ENCODE results near the gene WDCP. TPM values are rescaled to one million over a fixed set of nuclear protein-coding genes. Genes with fewer than 3 reads are reported as not detected.
A peak's percentile ranks its signal among the peaks of the same experiment; 100 is the strongest.

WDCP gene
- total and polyA plus RNA-seq, 2 donors (not counting 3 experiments of a cell fraction or from before 2014, with no cell fraction given), result 9.6 to 15.4 TPM

- no TSS peak for BruUV-seq (replicated peaks)
- DNase-seq (ENCODE audit: low read depth, low spot score) (no peak), FAIRE-seq (peak; percentile 38)
- ChIA-PET CTCF (interaction anchor here (1.0 to 1.7 kb wide), 3 partner anchors 17 to 188 kb away, joined by 3 read pairs; no protein-coding TSS in a partner anchor), POLR2A (no interaction called here)
- no peaks in the 10 kb centered on the region for H3K79me2 ChIP-seq (ENCODE audit: control insufficient read depth, insufficient read depth, low read length)
- dilution Hi-C loops (cut with MboI; ENCODE audit: extremely low pct_ligation_motif_present, low sequenced_read_pairs), result no loop called here
- peak overlapping the region; percentile 30 for H2AFZ ChIP-seq (ENCODE audit: low read depth, low read length)
- no peaks in the 10 kb centered on the region for H3K27me3 ChIP-seq (ENCODE audit: control insufficient read depth in 2 of 2, insufficient read depth in 2 of 2, low read length in 2 of 2)
- peaks cover 27% of the 10 kb centered on the region for H3K4me1 ChIP-seq (ENCODE audit: control insufficient read depth, extremely low read depth, insufficient read depth, low read length)
- no peaks in the 10 kb centered on the region for H3K36me3 ChIP-seq (ENCODE audit: control insufficient read depth in 2 of 2, extremely low read depth in 1 of 2, insufficient read depth in 2 of 2, low read length in 2 of 2)
- H3K9me1 ChIP-seq (replicated peaks; ENCODE audit: control insufficient read depth, extremely low read depth, insufficient read depth, low read length), result no peaks in the 10 kb centered on the region
- H3K9me3 ChIP-seq (replicated peaks; ENCODE audit: control insufficient read depth, insufficient read depth, low read length), result no peaks in the 10 kb centered on the region
- H4K20me1 ChIP-seq (replicated peaks; ENCODE audit: control insufficient read depth, extremely low read depth, insufficient read depth, low read length), result no peaks in the 10 kb centered on the region
- intact Hi-C loops (cut with micrococcal nuclease), result no loop called here
- H3K27ac ChIP-seq (ENCODE audit: insufficient read depth, low read depth, low read length), result no peak overlapping the region
- no peak overlapping the region for H3K4me2 ChIP-seq (ENCODE audit: insufficient read depth, low read length)
- TF ChIP-seq EZH2 (IDR thresholded peaks at IDR 0.05; ENCODE audit: borderline replicate concordance, low read depth, low read length, severe bottlenecking) (no peak), POLR2A (IDR thresholded peaks at IDR 0.05; ENCODE audit: low read depth, low read length) (no peak), FOS (IDR thresholded peaks at IDR 0.05; ENCODE audit: borderline replicate concordance, insufficient read depth, low read length) (no peak)
- no peak overlapping the region for H3K4me3 ChIP-seq (replicated peaks in 1 of 3; ENCODE audit: insufficient read depth in 1 of 3, low read depth in 1 of 3, low read length in 3 of 3)
- H3K9ac ChIP-seq (replicated peaks; ENCODE audit: extremely low read depth, insufficient read depth, low read length), result no peak overlapping the region
Observed at GRCh38 chr2:24012521-24013188, 34.5 kb downstream of the WDCP start.

GRCh38 chr2:24011250-24012104 lies 35.7 kb downstream of the WDCP start:
- Histone ChIP-seq H3K4me3 (replicated peaks in 1 of 3; ENCODE audit: insufficient read depth in 1 of 3, low read depth in 1 of 3, low read length in 3 of 3) (no peak overlapping the region), H3K36me3 (ENCODE audit: control insufficient read depth in 2 of 2, extremely low read depth in 1 of 2, insufficient read depth in 2 of 2, low read length in 2 of 2) (no peaks in the 10 kb centered on the region), H3K9ac (replicated peaks; ENCODE audit: extremely low read depth, insufficient read depth, low read length) (no peak overlapping the region), H3K79me2 (ENCODE audit: control insufficient read depth, insufficient read depth, low read length) (no peaks in the 10 kb centered on the region), H3K27me3 (ENCODE audit: control insufficient read depth in 2 of 2, insufficient read depth in 2 of 2, low read length in 2 of 2) (no peaks in the 10 kb centered on the region), H3K9me3 (replicated peaks; ENCODE audit: control insufficient read depth, insufficient read depth, low read length) (no peaks in the 10 kb centered on the region), H3K9me1 (replicated peaks; ENCODE audit: control insufficient read depth, extremely low read depth, insufficient read depth, low read length) (no peaks in the 10 kb centered on the region), H2AFZ (ENCODE audit: low read depth, low read length) (no peak overlapping the region), H4K20me1 (replicated peaks; ENCODE audit: control insufficient read depth, extremely low read depth, insufficient read depth, low read length) (no peaks in the 10 kb centered on the region), H3K27ac (ENCODE audit: insufficient read depth, low read depth, low read length) (no peak overlapping the region), H3K4me1 (ENCODE audit: control insufficient read depth, extremely low read depth, insufficient read depth, low read length) (peaks cover 24% of the 10 kb centered on the region), H3K4me2 (ENCODE audit: insufficient read depth, low read length) (no peak overlapping the region)
- dilution Hi-C loops (cut with MboI; ENCODE audit: extremely low pct_ligation_motif_present, low sequenced_read_pairs), result no loop called here
- ChIA-PET POLR2A (interaction anchor here (0.6 kb wide), 1 partner anchor 31 kb away, joined by 3 read pairs; no protein-coding TSS in a partner anchor), CTCF (interaction anchor here (0.7 to 1.7 kb wide), 6 partner anchors 13 to 187 kb away, joined by 3 to 6 read pairs (median 3); partner anchors contain the start of gene ATAD2B)
- intact Hi-C loops (cut with micrococcal nuclease), result no loop called here
- DNase-seq (ENCODE audit: low read depth, low spot score), result no peak
- TF ChIP-seq POLR2A (IDR thresholded peaks at IDR 0.05; ENCODE audit: low read depth, low read length), result no peak
- TF ChIP-seq GATA2 (IDR thresholded peaks at IDR 0.05; ENCODE audit: insufficient read depth, insufficient read length, low read depth, low read length), result no peak
- TF ChIP-seq MAX (IDR thresholded peaks at IDR 0.05; ENCODE audit: insufficient read depth, insufficient read length), result no peak
- TF ChIP-seq CTCF (IDR thresholded peaks at IDR 0.05; ENCODE audit: extremely low read depth in 1 of 2, insufficient read depth in 1 of 2, low read depth in 1 of 2, low read length in 2 of 2), result no peak
- no peak for TF ChIP-seq JUN (IDR thresholded peaks at IDR 0.05; ENCODE audit: borderline replicate concordance, insufficient read depth, insufficient read length, low read depth)
- TF ChIP-seq EZH2 (IDR thresholded peaks at IDR 0.05; ENCODE audit: borderline replicate concordance, low read depth, low read length, severe bottlenecking), result no peak
- no peak for TF ChIP-seq POLR2AphosphoS5 (IDR thresholded peaks at IDR 0.05; ENCODE audit: insufficient read depth, low read depth, low read length)
- no peak for TF ChIP-seq MYC (IDR thresholded peaks at IDR 0.05; ENCODE audit: low read depth, low read length)
- no peak for TF ChIP-seq FOS (IDR thresholded peaks at IDR 0.05; ENCODE audit: borderline replicate concordance, insufficient read depth, low read length)
- no TSS peak for BruUV-seq (replicated peaks)
- FAIRE-seq, result peak; percentile 28
